Measurements from ENCODE around the gene WBP2. TPM values are rescaled to one million over a fixed set of nuclear protein-coding genes. Genes with fewer than 3 reads are reported as not detected.

Gene WBP2
- polyA plus RNA-seq, 1 donor from 2014 or later, result 21.7 TPM

DNA sequence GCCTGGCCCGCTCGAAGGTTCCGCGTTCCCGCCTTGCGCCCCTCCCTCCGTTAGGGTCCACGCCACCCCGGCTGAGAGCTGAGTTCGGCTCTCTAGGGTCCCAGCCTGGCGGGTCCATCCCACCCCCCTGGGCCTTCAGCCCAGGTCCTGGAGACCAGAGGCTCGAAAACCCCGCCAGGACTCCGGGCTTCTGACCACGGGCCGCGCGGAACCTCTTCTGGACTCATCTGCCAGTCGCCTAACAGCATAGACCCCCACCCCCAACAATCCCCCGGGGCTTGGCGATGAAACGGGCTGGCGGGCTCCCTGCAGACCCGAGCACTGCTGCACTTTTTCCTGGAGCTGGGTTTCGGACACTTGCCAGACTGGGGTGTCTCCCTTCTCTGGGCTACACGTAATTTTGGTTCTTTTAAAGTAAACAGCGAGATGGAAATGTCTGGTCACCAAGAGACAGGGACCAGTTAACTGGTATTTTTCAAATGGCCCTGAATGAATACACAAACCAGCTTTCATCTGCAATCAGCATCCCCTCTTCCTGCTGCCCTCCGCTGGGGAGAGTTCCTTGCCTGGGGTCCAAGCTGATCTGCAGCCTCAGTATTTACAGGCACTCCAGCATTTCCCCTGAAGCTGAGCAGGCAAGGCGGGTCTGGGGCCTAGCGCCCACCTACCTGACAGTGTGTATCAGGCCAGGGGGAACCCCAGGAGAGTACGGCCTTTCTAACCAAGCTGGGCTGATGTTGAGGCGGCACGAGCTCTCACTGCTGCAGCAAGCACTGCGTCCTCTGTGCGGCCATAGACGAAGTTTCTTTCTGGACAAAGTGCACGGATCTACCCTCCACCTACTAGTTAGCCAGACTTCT, 42.3 kb upstream of the WBP2 start:
- H4K20me1 ChIP-seq (ENCODE audit: insufficient read depth), result no peaks in the 10 kb centered on the region

GRCh38 chr17:75896415-75897159, 41.5 kb upstream of the WBP2 start, which contains the start of gene TRIM65:
TSS of gene TRIM65 (minus strand) at chr17:75896951. CDS start at chr17:75896937, 14 bp downstream.
- H3K4me3 ChIP-seq (ENCODE audit: low read length), result peak within 1 kb of the TSS; percentile 47
- H3K9me2 ChIP-seq (ENCODE audit: insufficient read depth, low read length), result no peaks in the 10 kb centered on the region
- H3K36me3 ChIP-seq (ENCODE audit: insufficient read depth, low read length), result no peaks in the 10 kb centered on the region
- no peaks in the 10 kb centered on the region for H3F3A ChIP-seq (ENCODE audit: insufficient read depth, low read length, poor library complexity, severe bottlenecking)
- H3K9ac ChIP-seq (ENCODE audit: low read length), result no peak within 1 kb of the TSS
- H3K27me3 ChIP-seq (ENCODE audit: insufficient read depth, low read depth, low read length), result no peaks in the 10 kb centered on the region
- no peak within 1 kb of the TSS for H3K4me2 ChIP-seq (ENCODE audit: low read length)
- TF ChIP-seq CTCF (IDR thresholded peaks at IDR 0.05; ENCODE audit: poor library complexity, severe bottlenecking), result peak; percentile 49
- TF ChIP-seq, protein P1, sequence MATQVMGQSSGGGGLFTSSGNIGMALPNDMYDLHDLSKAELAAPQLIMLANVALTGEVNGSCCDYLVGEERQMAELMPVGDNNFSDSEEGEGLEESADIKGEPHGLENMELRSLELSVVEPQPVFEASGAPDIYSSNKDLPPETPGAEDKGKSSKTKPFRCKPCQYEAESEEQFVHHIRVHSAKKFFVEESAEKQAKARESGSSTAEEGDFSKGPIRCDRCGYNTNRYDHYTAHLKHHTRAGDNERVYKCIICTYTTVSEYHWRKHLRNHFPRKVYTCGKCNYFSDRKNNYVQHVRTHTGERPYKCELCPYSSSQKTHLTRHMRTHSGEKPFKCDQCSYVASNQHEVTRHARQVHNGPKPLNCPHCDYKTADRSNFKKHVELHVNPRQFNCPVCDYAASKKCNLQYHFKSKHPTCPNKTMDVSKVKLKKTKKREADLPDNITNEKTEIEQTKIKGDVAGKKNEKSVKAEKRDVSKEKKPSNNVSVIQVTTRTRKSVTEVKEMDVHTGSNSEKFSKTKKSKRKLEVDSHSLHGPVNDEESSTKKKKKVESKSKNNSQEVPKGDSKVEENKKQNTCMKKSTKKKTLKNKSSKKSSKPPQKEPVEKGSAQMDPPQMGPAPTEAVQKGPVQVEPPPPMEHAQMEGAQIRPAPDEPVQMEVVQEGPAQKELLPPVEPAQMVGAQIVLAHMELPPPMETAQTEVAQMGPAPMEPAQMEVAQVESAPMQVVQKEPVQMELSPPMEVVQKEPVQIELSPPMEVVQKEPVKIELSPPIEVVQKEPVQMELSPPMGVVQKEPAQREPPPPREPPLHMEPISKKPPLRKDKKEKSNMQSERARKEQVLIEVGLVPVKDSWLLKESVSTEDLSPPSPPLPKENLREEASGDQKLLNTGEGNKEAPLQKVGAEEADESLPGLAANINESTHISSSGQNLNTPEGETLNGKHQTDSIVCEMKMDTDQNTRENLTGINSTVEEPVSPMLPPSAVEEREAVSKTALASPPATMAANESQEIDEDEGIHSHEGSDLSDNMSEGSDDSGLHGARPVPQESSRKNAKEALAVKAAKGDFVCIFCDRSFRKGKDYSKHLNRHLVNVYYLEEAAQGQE (IDR thresholded peaks at IDR 0.05; ENCODE audit: borderline replicate concordance), result no peak
- peak; percentile 35 for TF ChIP-seq MXI1 (conservative IDR thresholded peaks at IDR 0.05; ENCODE audit: poor library complexity, severe bottlenecking)
- H3K79me2 ChIP-seq (replicated peaks; ENCODE audit: insufficient read depth, low read length), result no peaks in the 10 kb centered on the region
- H2AFZ ChIP-seq (ENCODE audit: low read depth, low read length), result no peak within 1 kb of the TSS
- no peak within 1 kb of the TSS for H3K27ac ChIP-seq (ENCODE audit: low read length)
- H3K9me3 ChIP-seq (ENCODE audit: low read length), result no peaks in the 10 kb centered on the region
- no peaks in the 10 kb centered on the region for H4K20me1 ChIP-seq (ENCODE audit: insufficient read depth)

More for the DNA sequence above, 42.3 kb upstream of the WBP2 start:
- Histone ChIP-seq H3K9me3 (ENCODE audit: low read length) (no peaks in the 10 kb centered on the region), H3K79me2 (replicated peaks; ENCODE audit: insufficient read depth, low read length) (no peaks in the 10 kb centered on the region), H3K4me2 (ENCODE audit: low read length) (no peak overlapping the region), H3K36me3 (ENCODE audit: insufficient read depth, low read length) (no peaks in the 10 kb centered on the region), H3K27ac (ENCODE audit: low read length) (no peak overlapping the region), H3K27me3 (ENCODE audit: insufficient read depth, low read depth, low read length) (no peaks in the 10 kb centered on the region), H2AFZ (ENCODE audit: low read depth, low read length) (no peak overlapping the region), H3K9me2 (ENCODE audit: insufficient read depth, low read length) (no peaks in the 10 kb centered on the region), H3K9ac (ENCODE audit: low read length) (no peak overlapping the region), H3K4me3 (ENCODE audit: low read length) (no peak overlapping the region), H3F3A (ENCODE audit: insufficient read depth, low read length, poor library complexity, severe bottlenecking) (no peaks in the 10 kb centered on the region)
- TF ChIP-seq TAF1 (IDR thresholded peaks at IDR 0.05; ENCODE audit: low read depth), result no peak
- no peak for TF ChIP-seq CTCF (IDR thresholded peaks at IDR 0.05; ENCODE audit: poor library complexity, severe bottlenecking)
